ENCODE results near the gene SRRM4. TPM values are rescaled to one million over a fixed set of nuclear protein-coding genes. Genes with fewer than 3 reads are reported as not detected.
"Not testable (repeated sequence)": the region's sequence is repeated elsewhere in the genome, so short reads cannot be mapped to it uniquely, and the experiment has no call there.

Gene SRRM4
- total RNA-seq, 3 donors from 2014 or later: 0.32 TPM; not detected in 2

GRCh38 chr12:119100933-119101332 is 119.6 kb downstream of the SRRM4 start:
- intact Hi-C loops (cut with DNase I, micrococcal nuclease): no loop called here
- ATAC-seq: no peak
- no peak for DNase-seq
- Histone ChIP-seq H3K36me3 (ENCODE audit: low read depth) (no peaks in the 10 kb centered on the region), H3K4me3 (no peak overlapping the region), H3K9me3 (no peaks in the 10 kb centered on the region), H3K4me1 (ENCODE audit: low read depth) (no peaks in the 10 kb centered on the region)
- TF ChIP-seq CTCF (IDR thresholded peaks at IDR 0.05): no peak

GRCh38 chr12:119102274-119102673 is 120.9 kb downstream of the SRRM4 start:
- Histone ChIP-seq H3K9me3 (no peaks in the 10 kb centered on the region), H3K36me3 (ENCODE audit: low read depth) (no peaks in the 10 kb centered on the region), H3K4me3 (no peak overlapping the region), H3K4me1 (ENCODE audit: low read depth) (no peaks in the 10 kb centered on the region)
- ATAC-seq: no peak
- no peak for DNase-seq
- TF ChIP-seq CTCF (IDR thresholded peaks at IDR 0.05): no peak
- intact Hi-C loops (cut with DNase I, micrococcal nuclease): no loop called here

- no peak for TF ChIP-seq CTCF (IDR thresholded peaks at IDR 0.05)
- Histone ChIP-seq H3K4me1 (ENCODE audit: low read depth) (no peaks in the 10 kb centered on the region), H3K36me3 (ENCODE audit: low read depth) (no peaks in the 10 kb centered on the region), H3K4me3 (no peak overlapping the region), H3K9me3 (no peaks in the 10 kb centered on the region)
- DNase-seq (no peak), ATAC-seq (no peak)
- intact Hi-C loops (cut with DNase I, micrococcal nuclease): no loop called here
Measured at GRCh38 chr12:119102714-119103113, 121.4 kb downstream of the SRRM4 start.

GRCh38 chr12:119104969-119105368 is 123.6 kb downstream of the SRRM4 start:
- H3K36me3 ChIP-seq (ENCODE audit: low read depth); H3K4me1 ChIP-seq (ENCODE audit: low read depth); DNase-seq; intact Hi-C loops (cut with DNase I, micrococcal nuclease); H3K9me3 ChIP-seq; H3K4me3 ChIP-seq; ATAC-seq: not testable (repeated sequence)

GRCh38 chr12:119113496-119113986 is 132.2 kb downstream of the SRRM4 start:
- Histone ChIP-seq H3K36me3 (ENCODE audit: low read depth) (no peaks in the 10 kb centered on the region), H3K4me3 (no peak overlapping the region), H3K9me3 (no peaks in the 10 kb centered on the region), H3K4me1 (ENCODE audit: low read depth) (no peaks in the 10 kb centered on the region)
- intact Hi-C loops (cut with DNase I, micrococcal nuclease): no loop called here
- no peak for TF ChIP-seq CTCF (IDR thresholded peaks at IDR 0.05)
- ATAC-seq (no peak), DNase-seq (no peak)

- Histone ChIP-seq H3K4me1 (ENCODE audit: low read depth) (no peaks in the 10 kb centered on the region), H3K9me3 (no peaks in the 10 kb centered on the region), H3K4me3 (no peak overlapping the region), H3K36me3 (ENCODE audit: low read depth) (no peaks in the 10 kb centered on the region)
- ATAC-seq (no peak), DNase-seq (no peak)
- intact Hi-C loops (cut with DNase I, micrococcal nuclease): no loop called here
- TF ChIP-seq CTCF (IDR thresholded peaks at IDR 0.05): no peak
Measured at GRCh38 chr12:119114294-119114693, 133.0 kb downstream of the SRRM4 start.
